SK-N-SH treated with all-trans-retinoic acid at 6 μM for 48 hours (cell line): ENCODE measurements around the gene KCNK2.

Experiments used
- ATAC-seq: fragments of 200-7000 bp; cut with Tn5 transposase; 3 replicates; pipeline ENCODE4 v1.9.1; 2020; ENCODE audit warnings: mild to moderate bottlenecking, moderate library complexity
- ARNTL ChIP-seq: fragments of 450-650 bp; formaldehyde crosslinking; IDR thresholded peaks from 2 replicates; pipeline ENCODE4 v1.5.0; 2020; ENCODE audit warnings: low read depth, mild to moderate bottlenecking, moderate library complexity, borderline replicate concordance
- BACH2 ChIP-seq: fragments of 250-450 bp; sonication (Bioruptor Pico); IDR thresholded peaks from 2 replicates; pipeline ENCODE4 v1.9.0; 2021; ENCODE audit warnings: mild to moderate bottlenecking, borderline replicate concordance
- CREB5 ChIP-seq: fragments of 250-450 bp; sonication (Bioruptor Pico); IDR thresholded peaks from 2 replicates; pipeline ENCODE4 v1.5.1; 2020; ENCODE audit warnings: low read depth, mild to moderate bottlenecking, moderate library complexity
- CSDC2 ChIP-seq: fragments of 250-450 bp; sonication (Bioruptor Pico); IDR thresholded peaks from 2 replicates; pipeline ENCODE4 v1.5.0; 2020; ENCODE audit warnings: mild to moderate bottlenecking, moderate library complexity
- CSRNP3 ChIP-seq: fragments of 250-450 bp; sonication (Bioruptor Pico); IDR thresholded peaks from 2 replicates; pipeline ENCODE4 v1.5.1; 2021; ENCODE audit warnings: mild to moderate bottlenecking, moderate library complexity
- ESRRG ChIP-seq: fragments of 250-450 bp; sonication (Bioruptor Pico); IDR thresholded peaks from 2 replicates; pipeline ENCODE4 v1.6.1; 2021; ENCODE audit warnings: mild to moderate bottlenecking
- GLIS3 ChIP-seq: fragments of 250-450 bp; sonication (Bioruptor Pico); IDR thresholded peaks from 2 replicates; pipeline ENCODE4 v1.5.0; 2020; ENCODE audit warnings: mild to moderate bottlenecking, moderate library complexity
- ISL1 ChIP-seq: fragments of 250-450 bp; sonication (Bioruptor Pico); IDR thresholded peaks from 2 replicates; pipeline ENCODE4 v2.1.2; 2022; ENCODE audit warnings: mild to moderate bottlenecking, moderate library complexity
- OSR1 ChIP-seq: fragments of 250-450 bp; sonication (Bioruptor Pico); IDR thresholded peaks from 2 replicates; pipeline ENCODE4 v1.8.0; 2022; ENCODE audit warnings: moderate library complexity, mild to moderate bottlenecking, inconsistent platforms
- PATZ1 ChIP-seq: fragments of 250-450 bp; sonication (Bioruptor Pico); IDR thresholded peaks from 2 replicates; pipeline ENCODE4 v1.8.0; 2020; ENCODE audit warnings: mild to moderate bottlenecking, moderate library complexity, borderline replicate concordance
- POU6F1 ChIP-seq: fragments of 250-450 bp; sonication (Bioruptor Pico); IDR thresholded peaks from 2 replicates; pipeline ENCODE4 v1.8.0; 2021; ENCODE audit warnings: low read depth, mild to moderate bottlenecking, moderate library complexity, borderline replicate concordance
- RARB ChIP-seq: fragments of 250-450 bp; sonication (Bioruptor Pico); IDR thresholded peaks from 2 replicates; pipeline ENCODE4 v1.8.0; 2021; ENCODE audit warnings: mild to moderate bottlenecking, moderate library complexity
- SNAI2 ChIP-seq: fragments of 250-450 bp; sonication (Bioruptor Pico); IDR thresholded peaks from 2 replicates; pipeline ENCODE4 v1.5.0; 2020; ENCODE audit warnings: mild to moderate bottlenecking, moderate library complexity
- TCF4 ChIP-seq: fragments of 250-450 bp; sonication (Bioruptor Pico); IDR thresholded peaks from 2 replicates; pipeline ENCODE4 v1.8.0; 2021; ENCODE audit warnings: mild to moderate bottlenecking, moderate library complexity, borderline replicate concordance
- TOX ChIP-seq: fragments of 250-450 bp; sonication (Bioruptor Pico); IDR thresholded peaks from 2 replicates; pipeline ENCODE4 v1.8.0; 2021; ENCODE audit warnings: mild to moderate bottlenecking, moderate library complexity, borderline replicate concordance
- TSHZ2 ChIP-seq: fragments of 250-450 bp; sonication (Bioruptor Pico); IDR thresholded peaks from 2 replicates; pipeline ENCODE4 v1.5.0; 2020; ENCODE audit warnings: mild to moderate bottlenecking, moderate library complexity
- ZC3H10 ChIP-seq: fragments of 250-450 bp; sonication (Bioruptor Pico); IDR thresholded peaks from 2 replicates; pipeline ENCODE4 v1.5.1; 2021; ENCODE audit warnings: mild to moderate bottlenecking, moderate library complexity
- ZFP30 ChIP-seq: fragments of 450-650 bp; formaldehyde crosslinking; IDR thresholded peaks from 2 replicates; pipeline ENCODE4 v1.5.0; 2022; ENCODE audit warnings: mild to moderate bottlenecking, moderate library complexity
- ZNF565 ChIP-seq: fragments of 450-650 bp; formaldehyde crosslinking; conservative IDR thresholded peaks from 2 replicates; pipeline ENCODE4 v1.5.0; 2020; ENCODE audit warnings: low read depth, mild to moderate bottlenecking, moderate library complexity
- ZNF70 ChIP-seq: fragments of 450-650 bp; formaldehyde crosslinking; IDR thresholded peaks from 2 replicates; pipeline ENCODE4 v1.5.0; 2020; ENCODE audit warnings: mild to moderate bottlenecking, moderate library complexity
- ZNF8 ChIP-seq: fragments of 450-650 bp; formaldehyde crosslinking; IDR thresholded peaks from 2 replicates; pipeline ENCODE4 v1.5.0; 2020; ENCODE audit warnings: mild to moderate bottlenecking, moderate library complexity

The KCNK2 gene

GRCh38 chr1:215219372-215219771 is 136.8 kb downstream of the KCNK2 start:
- no peak for ATAC-seq

GRCh38 chr1:215220346-215220745 is 137.8 kb downstream of the KCNK2 start:
- no peak for ATAC-seq
- TF ChIP-seq ESRRG (CRISPR knock-in tag) (no peak), ZNF565 (CRISPR knock-in tag) (no peak), POU6F1 (no peak), CSRNP3 (no peak), RARB (CRISPR knock-in tag) (no peak), OSR1 (CRISPR knock-in tag) (no peak), CREB5 (no peak)
- TF ChIP-seq, all 23 proteins: peak for 0

More at GRCh38 chr1:215219372-215219771, 136.8 kb downstream of the KCNK2 start:
- TF ChIP-seq SNAI2 (CRISPR knock-in tag): no peak
- no peak for TF ChIP-seq ZC3H10 (CRISPR knock-in tag)
- TF ChIP-seq ARNTL: no peak
- no peak for TF ChIP-seq CSDC2
- TF ChIP-seq PATZ1 (CRISPR knock-in tag): no peak
- TF ChIP-seq ISL1 (CRISPR knock-in tag): no peak
- TF ChIP-seq CREB5: no peak
- no peak for TF ChIP-seq ESRRG (CRISPR knock-in tag)
- no peak for TF ChIP-seq OSR1 (CRISPR knock-in tag)
- TF ChIP-seq POU6F1: no peak
- TF ChIP-seq RARB (CRISPR knock-in tag): no peak
- TF ChIP-seq TCF4: no peak
- TF ChIP-seq TOX (CRISPR knock-in tag): no peak
- no peak for TF ChIP-seq TSHZ2 (CRISPR knock-in tag)
- TF ChIP-seq ZNF565 (CRISPR knock-in tag): no peak
- no peak for TF ChIP-seq ZFP30 (CRISPR knock-in tag)
- TF ChIP-seq GLIS3 (CRISPR knock-in tag): no peak

- ATAC-seq: peak; percentile 31; the same call in 2 of the 3 replicates
- TF ChIP-seq SNAI2 (CRISPR knock-in tag) (no peak), ZNF70 (no peak), TCF4 (no peak), RARB (CRISPR knock-in tag) (no peak), BACH2 (CRISPR knock-in tag) (no peak), CSRNP3 (no peak), TSHZ2 (CRISPR knock-in tag) (no peak), ZNF8 (CRISPR knock-in tag) (no peak), ZNF565 (CRISPR knock-in tag) (no peak)
Measured at GRCh38 chr1:215226757-215227156, 144.2 kb downstream of the KCNK2 start.
